ENCODE measurements around the gene NFIC. TPM values are rescaled to one million over a fixed set of nuclear protein-coding genes. Genes with fewer than 3 reads are reported as not detected.

Gene NFIC
- total and polyA plus RNA-seq, 2 of the 4 experiments (the other 2 are of a cell fraction), result 21.9 to 32.1 TPM

GRCh38 chr19:3401004-3401768 lies 34.8 kb downstream of the NFIC start:
- intact Hi-C loops (cut with micrococcal nuclease) (no loop called here), dilution Hi-C loops (cut with HindIII; ENCODE audit: low sequenced_read_pairs, unreplicated experiment) (no loop called here), in situ Hi-C loops (cut with MboI; ENCODE audit: low sequenced_read_pairs) (no loop called here)
- no peak overlapping the region for H2BK15ac ChIP-seq (ENCODE audit: low read depth, low read length)
- H3K4me3 ChIP-seq (ENCODE audit: insufficient read depth, low read depth, low read length), result no peak overlapping the region
- no peak overlapping the region for H4K5ac ChIP-seq (ENCODE audit: low read depth, low read length)
- no peak overlapping the region for H3K4ac ChIP-seq (ENCODE audit: low read depth, low read length)
- H3K9ac ChIP-seq (ENCODE audit: low read depth, low read length), result no peak overlapping the region
- peaks cover 30% of the 10 kb centered on the region for H3K4me1 ChIP-seq (ENCODE audit: control insufficient read depth, insufficient read depth, low read length)
- peaks cover 12% of the 10 kb centered on the region; the same call in 1 of the 2 replicates for H3K9me1 ChIP-seq (ENCODE audit: insufficient read depth, low read length)
- H2BK20ac ChIP-seq (ENCODE audit: low read depth, low read length), result no peak overlapping the region
- ATAC-seq (ENCODE audit: low read depth) (no peak), DNase-seq (no peak)
- peaks cover 50% of the 10 kb centered on the region for H4K20me1 ChIP-seq (ENCODE audit: insufficient read depth, low read length)
- CTCF ChIA-PET, result no interaction called here
- no peak overlapping the region for H4K8ac ChIP-seq (ENCODE audit: low read depth in 2 of 2, low read length in 2 of 2)
- H2BK5ac ChIP-seq (ENCODE audit: low read depth, low read length, poor library complexity, severe bottlenecking), result no peak overlapping the region
- H3K4me2 ChIP-seq (ENCODE audit: low read depth, low read length), result no peak overlapping the region
- TF ChIP-seq USF2 (IDR thresholded peaks at IDR 0.05; ENCODE audit: low read depth, low read length), result no peak
- no peak for TF ChIP-seq RAD21 (IDR thresholded peaks at IDR 0.05; ENCODE audit: low read length)
- TF ChIP-seq MAZ (IDR thresholded peaks at IDR 0.05; ENCODE audit: borderline replicate concordance, low read depth, low read length), result no peak
- no peak for TF ChIP-seq RCOR1 (IDR thresholded peaks at IDR 0.05; ENCODE audit: insufficient replicate concordance, low read length)
- no peak for TF ChIP-seq CEBPB (IDR thresholded peaks at IDR 0.05; ENCODE audit: low read depth, low read length)
- no peak for TF ChIP-seq BHLHE40 (IDR thresholded peaks at IDR 0.05; ENCODE audit: low read depth, low read length)
- no peak for TF ChIP-seq RFX5 (IDR thresholded peaks at IDR 0.05; ENCODE audit: low read depth, low read length)
- TF ChIP-seq MXI1 (IDR thresholded peaks at IDR 0.05; ENCODE audit: borderline replicate concordance, low read depth, low read length), result no peak
- TF ChIP-seq CTCF (conservative IDR thresholded peaks at IDR 0.05; ENCODE audit: low read depth, low read length), result no peak
- no peak for TF ChIP-seq CHD1 (IDR thresholded peaks at IDR 0.05; ENCODE audit: low read depth, low read length)
- no peak for TF ChIP-seq POLR2A (IDR thresholded peaks at IDR 0.05; ENCODE audit: low read depth, low read length)
- TF ChIP-seq FOS (IDR thresholded peaks at IDR 0.05; ENCODE audit: low read depth, low read length), result no peak
- TF ChIP-seq NFE2L2 (IDR thresholded peaks at IDR 0.05; ENCODE audit: low read depth, low read length), result no peak
- no peak for TF ChIP-seq ELK1 (IDR thresholded peaks at IDR 0.05; ENCODE audit: borderline replicate concordance, low read depth, low read length)
- no peak for TF ChIP-seq SMC3 (IDR thresholded peaks at IDR 0.05; ENCODE audit: low read depth, low read length)
- TF ChIP-seq MAFK (IDR thresholded peaks at IDR 0.05; ENCODE audit: low read depth, low read length), result no peak
- H3K18ac ChIP-seq (ENCODE audit: low read depth, low read length), result no peak overlapping the region
- H3K79me1 ChIP-seq (ENCODE audit: low read depth in 1 of 2, low read length in 2 of 2), result peaks cover 24 to 64% of the 10 kb centered on the region in 2 experiments
- BruUV-seq (replicated peaks), result no TSS peak
- no peak overlapping the region for H3K23ac ChIP-seq (ENCODE audit: low read depth, low read length)
- no peak overlapping the region for H2AK9ac ChIP-seq (replicated peaks; ENCODE audit: low read depth, low read length, poor library complexity)
- H2AFZ ChIP-seq (replicated peaks; ENCODE audit: low read length, poor library complexity), result no peak overlapping the region
- H3K56ac ChIP-seq (ENCODE audit: extremely low read depth, insufficient read depth, low read length), result no peak overlapping the region
- 93% methylated on average over 8 of the region's 18 CpGs; no CpG with 5 or more reads in 1 of the 2 experiments for WGBS, 2 experiments (ENCODE audit: extremely low coverage in 2 of 2, insufficient read length in 1 of 2)
- no peaks in the 10 kb centered on the region for H3K9me3 ChIP-seq (ENCODE audit: control insufficient read depth, insufficient read depth, low read length)
- peaks cover 14% of the 10 kb centered on the region for H3K36me3 ChIP-seq (ENCODE audit: control insufficient read depth, insufficient read depth, low read length)
- no peak overlapping the region for H4K91ac ChIP-seq (ENCODE audit: insufficient read depth, low read depth, low read length)
- no peak overlapping the region for H2BK120ac ChIP-seq (ENCODE audit: low read depth, low read length)
- POLR2A ChIA-PET (ENCODE audit: unreplicated experiment), result no interaction called here
- no peak overlapping the region for H3K14ac ChIP-seq (replicated peaks; ENCODE audit: low read depth, low read length)
- H2AK5ac ChIP-seq (ENCODE audit: low read depth, low read length), result no peak overlapping the region
- H3K27ac ChIP-seq (ENCODE audit: insufficient read depth, low read length), result no peak overlapping the region
- no peaks in the 10 kb centered on the region for H3K27me3 ChIP-seq (ENCODE audit: control insufficient read depth, insufficient read depth, low read length)
